ENCODE measurements around the gene C9orf153. TPM values are rescaled to one million over a fixed set of nuclear protein-coding genes. Genes with fewer than 3 reads are reported as not detected.

Gene C9orf153
- total and polyA plus RNA-seq, 2 of the 4 experiments (the other 2 are of a cell fraction) = not detected

DNA sequence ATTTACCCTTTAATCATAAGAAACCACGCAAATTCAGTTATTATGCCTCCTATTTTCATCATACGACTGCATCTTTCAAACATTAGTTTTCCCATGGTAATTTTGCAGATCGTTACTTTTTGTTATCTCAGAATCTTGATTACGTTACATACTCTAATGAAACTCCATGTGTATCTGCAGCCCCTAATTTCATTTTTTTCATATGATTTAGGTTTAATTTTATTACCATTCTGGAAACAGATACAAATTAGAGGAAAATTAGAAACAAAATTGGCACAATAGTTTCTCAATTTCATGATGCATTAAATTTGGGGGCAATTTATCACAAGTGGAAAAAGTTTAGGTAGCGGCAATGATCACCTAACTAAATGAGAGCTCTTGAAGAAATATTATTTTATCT is 52.3 kb downstream of the C9orf153 start:
- no peak overlapping the region for H2AK5ac ChIP-seq (ENCODE audit: low read depth, low read length)
- H3K4ac ChIP-seq (ENCODE audit: low read depth, low read length) = no peak overlapping the region
- in situ Hi-C loops (cut with MboI; ENCODE audit: low sequenced_read_pairs) = no loop called here
- no peaks in the 10 kb centered on the region for H3K27me3 ChIP-seq (ENCODE audit: control insufficient read depth, insufficient read depth, low read length)
- H4K5ac ChIP-seq (ENCODE audit: low read depth, low read length) = no peak overlapping the region
- no peak overlapping the region for H2AK9ac ChIP-seq (replicated peaks; ENCODE audit: low read depth, low read length, poor library complexity)
- no peak overlapping the region for H3K56ac ChIP-seq (ENCODE audit: extremely low read depth, insufficient read depth, low read length)
- H2BK5ac ChIP-seq (ENCODE audit: low read depth, low read length, poor library complexity, severe bottlenecking) = no peak overlapping the region
- no peak overlapping the region for H2BK15ac ChIP-seq (ENCODE audit: low read depth, low read length)
- H2BK20ac ChIP-seq (ENCODE audit: low read depth, low read length) = no peak overlapping the region
- H3K9me1 ChIP-seq (ENCODE audit: insufficient read depth, low read length) = no peaks in the 10 kb centered on the region
- POLR2A ChIA-PET (ENCODE audit: unreplicated experiment) = no interaction called here
- TF ChIP-seq RCOR1 (IDR thresholded peaks at IDR 0.05; ENCODE audit: insufficient replicate concordance, low read length) = no peak
- TF ChIP-seq MAZ (IDR thresholded peaks at IDR 0.05; ENCODE audit: borderline replicate concordance, low read depth, low read length) = no peak
- no peak for TF ChIP-seq RFX5 (IDR thresholded peaks at IDR 0.05; ENCODE audit: low read depth, low read length)
- TF ChIP-seq, protein P1, sequence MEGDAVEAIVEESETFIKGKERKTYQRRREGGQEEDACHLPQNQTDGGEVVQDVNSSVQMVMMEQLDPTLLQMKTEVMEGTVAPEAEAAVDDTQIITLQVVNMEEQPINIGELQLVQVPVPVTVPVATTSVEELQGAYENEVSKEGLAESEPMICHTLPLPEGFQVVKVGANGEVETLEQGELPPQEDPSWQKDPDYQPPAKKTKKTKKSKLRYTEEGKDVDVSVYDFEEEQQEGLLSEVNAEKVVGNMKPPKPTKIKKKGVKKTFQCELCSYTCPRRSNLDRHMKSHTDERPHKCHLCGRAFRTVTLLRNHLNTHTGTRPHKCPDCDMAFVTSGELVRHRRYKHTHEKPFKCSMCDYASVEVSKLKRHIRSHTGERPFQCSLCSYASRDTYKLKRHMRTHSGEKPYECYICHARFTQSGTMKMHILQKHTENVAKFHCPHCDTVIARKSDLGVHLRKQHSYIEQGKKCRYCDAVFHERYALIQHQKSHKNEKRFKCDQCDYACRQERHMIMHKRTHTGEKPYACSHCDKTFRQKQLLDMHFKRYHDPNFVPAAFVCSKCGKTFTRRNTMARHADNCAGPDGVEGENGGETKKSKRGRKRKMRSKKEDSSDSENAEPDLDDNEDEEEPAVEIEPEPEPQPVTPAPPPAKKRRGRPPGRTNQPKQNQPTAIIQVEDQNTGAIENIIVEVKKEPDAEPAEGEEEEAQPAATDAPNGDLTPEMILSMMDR (conservative IDR thresholded peaks at IDR 0.05; ENCODE audit: low read depth, low read length) = no peak
- no peak for TF ChIP-seq POLR2A (IDR thresholded peaks at IDR 0.05; ENCODE audit: low read depth, low read length)
- no peak for TF ChIP-seq CHD1 (IDR thresholded peaks at IDR 0.05; ENCODE audit: low read depth, low read length)
- TF ChIP-seq, protein P2, sequence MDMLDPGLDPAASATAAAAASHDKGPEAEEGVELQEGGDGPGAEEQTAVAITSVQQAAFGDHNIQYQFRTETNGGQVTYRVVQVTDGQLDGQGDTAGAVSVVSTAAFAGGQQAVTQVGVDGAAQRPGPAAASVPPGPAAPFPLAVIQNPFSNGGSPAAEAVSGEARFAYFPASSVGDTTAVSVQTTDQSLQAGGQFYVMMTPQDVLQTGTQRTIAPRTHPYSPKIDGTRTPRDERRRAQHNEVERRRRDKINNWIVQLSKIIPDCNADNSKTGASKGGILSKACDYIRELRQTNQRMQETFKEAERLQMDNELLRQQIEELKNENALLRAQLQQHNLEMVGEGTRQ (IDR thresholded peaks at IDR 0.05; ENCODE audit: low read depth, low read length) = no peak
- no peak for TF ChIP-seq SMC3 (IDR thresholded peaks at IDR 0.05; ENCODE audit: low read depth, low read length)
- TF ChIP-seq, protein P3, sequence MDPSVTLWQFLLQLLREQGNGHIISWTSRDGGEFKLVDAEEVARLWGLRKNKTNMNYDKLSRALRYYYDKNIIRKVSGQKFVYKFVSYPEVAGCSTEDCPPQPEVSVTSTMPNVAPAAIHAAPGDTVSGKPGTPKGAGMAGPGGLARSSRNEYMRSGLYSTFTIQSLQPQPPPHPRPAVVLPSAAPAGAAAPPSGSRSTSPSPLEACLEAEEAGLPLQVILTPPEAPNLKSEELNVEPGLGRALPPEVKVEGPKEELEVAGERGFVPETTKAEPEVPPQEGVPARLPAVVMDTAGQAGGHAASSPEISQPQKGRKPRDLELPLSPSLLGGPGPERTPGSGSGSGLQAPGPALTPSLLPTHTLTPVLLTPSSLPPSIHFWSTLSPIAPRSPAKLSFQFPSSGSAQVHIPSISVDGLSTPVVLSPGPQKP (IDR thresholded peaks at IDR 0.05; ENCODE audit: borderline replicate concordance, low read depth, low read length) = no peak
- no peak for TF ChIP-seq NFE2L2 (IDR thresholded peaks at IDR 0.05; ENCODE audit: low read depth, low read length)
- TF ChIP-seq BHLHE40 (IDR thresholded peaks at IDR 0.05; ENCODE audit: low read depth, low read length) = no peak
- no peak for TF ChIP-seq FOS (IDR thresholded peaks at IDR 0.05; ENCODE audit: low read depth, low read length)
- no peak for TF ChIP-seq CEBPB (IDR thresholded peaks at IDR 0.05; ENCODE audit: low read depth, low read length)
- TF ChIP-seq RAD21 (IDR thresholded peaks at IDR 0.05; ENCODE audit: low read length) = no peak
- TF ChIP-seq MAFK (IDR thresholded peaks at IDR 0.05; ENCODE audit: low read depth, low read length) = no peak
- H3K79me1 ChIP-seq (ENCODE audit: low read depth in 1 of 2, low read length in 2 of 2) = no peaks in the 10 kb centered on the region
- no peaks in the 10 kb centered on the region for H3K36me3 ChIP-seq (ENCODE audit: control insufficient read depth, insufficient read depth, low read length)
- H3K23ac ChIP-seq (ENCODE audit: low read depth, low read length) = no peak overlapping the region
- ATAC-seq (ENCODE audit: low read depth) (no peak), DNase-seq (no peak)
- CTCF ChIA-PET = no interaction called here
- no peak overlapping the region for H2AFZ ChIP-seq (replicated peaks; ENCODE audit: low read length, poor library complexity)
- dilution Hi-C loops (cut with HindIII; ENCODE audit: low sequenced_read_pairs, unreplicated experiment) = no loop called here
- no peak overlapping the region for H4K91ac ChIP-seq (ENCODE audit: insufficient read depth, low read depth, low read length)
- H3K27ac ChIP-seq (ENCODE audit: insufficient read depth, low read length) = no peak overlapping the region
- H3K4me3 ChIP-seq (ENCODE audit: insufficient read depth, low read depth, low read length) = no peak overlapping the region
- H4K20me1 ChIP-seq (ENCODE audit: insufficient read depth, low read length) = no peaks in the 10 kb centered on the region
- H4K8ac ChIP-seq (ENCODE audit: low read depth in 2 of 2, low read length in 2 of 2) = no peak overlapping the region
- no peak overlapping the region for H3K18ac ChIP-seq (ENCODE audit: low read depth, low read length)
- intact Hi-C loops (cut with micrococcal nuclease) = loop anchor here (10.0 kb wide), 1 partner anchor 208 kb away; no protein-coding TSS in a partner anchor
- H3K4me1 ChIP-seq (ENCODE audit: control insufficient read depth, insufficient read depth, low read length) = no peaks in the 10 kb centered on the region
- no TSS peak for BruUV-seq (replicated peaks)
- no peaks in the 10 kb centered on the region for H3K9me3 ChIP-seq (ENCODE audit: control insufficient read depth, insufficient read depth, low read length)
- H2BK120ac ChIP-seq (ENCODE audit: low read depth, low read length) = no peak overlapping the region
- H3K9ac ChIP-seq (ENCODE audit: low read depth, low read length) = no peak overlapping the region
- no peak overlapping the region for H3K14ac ChIP-seq (replicated peaks; ENCODE audit: low read depth, low read length)
- H3K4me2 ChIP-seq (ENCODE audit: low read depth, low read length) = no peak overlapping the region
- WGBS, 2 experiments (ENCODE audit: extremely low coverage in 2 of 2, insufficient read length in 1 of 2) = 25% methylated on average over 1 of the region's 5 CpGs; no CpG with 5 or more reads in 1 of the 2 experiments

Measured in IMR-90 (cell line).